ENCODE data around the gene MLIP.
"Not testable (repeated sequence)": the region's sequence is repeated elsewhere in the genome, so short reads cannot be mapped to it uniquely, and the experiment has no call there.

The MLIP gene

GRCh38 chr6:54111341-54112045 lies at the start of gene MLIP:
Gene MLIP, plus strand, starts transcription at chr6:54111443. Its CDS starts 37 bp downstream, at chr6:54111480.
- no peak for DNase-seq (ENCODE audit: low spot score)

- no peak for DNase-seq (ENCODE audit: low spot score)
Observed at GRCh38 chr6:54063228-54063539, 48.1 kb upstream of the MLIP start.

DNA sequence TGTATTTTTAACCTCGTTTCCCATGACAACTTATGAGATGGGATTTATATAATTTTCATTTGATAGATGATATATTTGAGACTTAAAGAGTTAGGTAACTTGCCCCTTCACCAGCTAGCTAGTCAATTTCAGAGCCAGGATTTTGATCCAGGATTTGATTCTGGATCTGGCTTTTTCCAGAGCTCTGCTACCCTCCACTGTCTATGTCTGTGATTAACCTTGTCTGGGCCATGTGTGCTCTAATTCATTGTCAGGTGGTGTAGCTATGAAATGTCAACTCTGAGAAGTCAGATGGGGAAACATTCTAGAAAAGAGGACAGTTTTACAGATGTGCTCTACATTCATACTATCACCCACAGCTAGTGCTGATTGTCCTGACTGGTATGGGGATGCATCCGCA lies 42.5 kb upstream of the MLIP start:
- DNase-seq (ENCODE audit: low spot score), result no peak

GRCh38 chr6:54070025-54070424 lies 41.2 kb upstream of the MLIP start:
- DNase-seq (ENCODE audit: low spot score), result no peak

DNA sequence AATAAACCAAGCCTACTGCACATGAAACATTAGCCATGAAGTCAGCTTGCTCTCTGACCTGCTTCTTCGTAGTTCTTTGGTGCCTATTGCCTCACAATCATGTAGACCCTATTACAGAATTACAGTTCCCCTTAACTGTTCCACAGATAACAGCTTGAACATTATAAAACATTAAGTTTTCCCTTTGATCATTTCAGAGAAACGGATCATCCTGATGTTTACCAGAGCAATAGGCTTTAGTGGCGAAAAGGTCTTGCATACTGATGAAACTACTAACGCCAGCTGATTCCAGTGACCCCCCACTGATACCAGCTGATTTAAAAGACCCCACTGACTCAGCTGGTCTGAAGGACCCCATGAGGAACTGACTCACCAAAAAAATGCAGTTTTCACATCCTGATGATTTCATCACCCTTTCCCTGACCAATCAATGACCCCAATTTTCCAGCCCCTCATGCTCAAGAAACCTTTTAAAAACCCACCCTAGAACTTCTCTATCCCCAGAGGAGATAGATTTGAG lies 39.4 kb upstream of the MLIP start:
- no peak for DNase-seq (ENCODE audit: low spot score)

GRCh38 chr6:54072635-54073313 lies 38.5 kb upstream of the MLIP start:
- no peak for DNase-seq (ENCODE audit: low spot score)

DNA sequence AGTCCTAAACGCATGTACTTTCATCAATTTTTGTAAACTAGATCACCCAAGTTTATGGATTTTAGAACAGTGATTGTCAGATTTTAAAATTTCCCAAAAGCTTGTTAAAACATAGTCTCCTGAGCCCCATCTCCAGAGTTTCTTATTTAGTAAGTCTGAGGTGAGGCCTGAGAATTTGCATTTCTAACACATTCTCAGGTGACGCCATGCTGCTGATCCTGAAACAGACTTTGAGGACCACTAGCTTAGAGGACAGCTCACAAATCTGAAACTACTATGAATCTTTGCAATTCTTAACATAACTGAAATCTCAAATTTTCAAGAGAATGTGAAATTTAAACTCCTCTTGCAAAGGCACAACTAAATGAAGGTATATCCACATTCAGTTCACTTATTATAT lies 37.8 kb upstream of the MLIP start:
- no peak for DNase-seq (ENCODE audit: low spot score)

- DNase-seq (ENCODE audit: low spot score), result no peak
Observed at GRCh38 chr6:54074109-54074508, 37.1 kb upstream of the MLIP start.

GRCh38 chr6:54074578-54075195 lies 36.6 kb upstream of the MLIP start:
- no peak for DNase-seq (ENCODE audit: low spot score)

GRCh38 chr6:54076159-54076789 lies 35.0 kb upstream of the MLIP start:
- DNase-seq (ENCODE audit: low spot score), result no peak

GRCh38 chr6:54081499-54081898 lies 29.7 kb upstream of the MLIP start:
- not testable (repeated sequence) for DNase-seq (ENCODE audit: low spot score)

GRCh38 chr6:54083287-54083686 lies 28.0 kb upstream of the MLIP start:
- no peak for DNase-seq (ENCODE audit: low spot score)

GRCh38 chr6:54084231-54084630 lies 27.0 kb upstream of the MLIP start:
- DNase-seq (ENCODE audit: low spot score), result no peak

DNA sequence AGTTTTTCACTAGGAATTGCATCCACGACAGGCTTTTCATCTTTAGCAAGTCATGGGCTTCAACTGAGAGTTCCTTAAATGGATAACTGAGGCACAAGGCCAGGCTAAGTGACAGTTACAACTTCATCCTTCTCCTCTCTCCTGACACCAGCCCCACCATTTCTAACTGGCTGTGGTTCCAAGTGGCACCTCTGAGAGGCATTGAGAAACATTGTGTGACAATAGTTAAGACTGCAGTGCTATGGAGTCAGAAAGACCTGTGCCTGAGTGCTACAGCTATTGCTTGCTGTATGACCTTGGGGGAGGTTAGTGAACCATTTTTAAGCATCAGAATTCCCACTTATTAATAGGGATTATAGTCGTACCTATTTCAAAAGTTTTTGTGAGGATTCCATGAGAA lies 26.2 kb upstream of the MLIP start:
- DNase-seq (ENCODE audit: low spot score), result no peak

GRCh38 chr6:54085541-54085940 lies 25.7 kb upstream of the MLIP start:
- DNase-seq (ENCODE audit: low spot score), result no peak

- DNase-seq (ENCODE audit: low spot score), result no peak
Observed at GRCh38 chr6:54086439-54086838, 24.8 kb upstream of the MLIP start.

DNA sequence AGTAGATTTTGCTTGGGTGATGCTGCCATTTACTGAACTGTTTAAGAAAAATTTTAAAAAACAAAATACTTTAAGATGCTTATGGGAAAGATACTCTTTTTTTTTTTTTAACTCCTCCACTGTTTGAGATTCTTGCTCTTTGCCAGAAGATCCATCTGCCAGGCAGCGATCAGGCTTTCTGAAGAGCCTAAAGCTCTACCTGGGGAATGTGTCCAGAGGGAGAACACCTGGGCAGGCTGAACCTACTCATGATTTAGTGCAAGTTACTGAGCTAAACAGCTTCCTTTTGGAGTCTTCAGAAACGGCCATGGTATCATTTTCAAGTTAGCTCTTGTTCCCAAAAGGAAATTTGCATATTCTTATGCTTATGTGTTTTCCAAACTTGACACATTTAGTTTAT lies 23.5 kb upstream of the MLIP start:
- no peak for DNase-seq (ENCODE audit: low spot score)

DNA sequence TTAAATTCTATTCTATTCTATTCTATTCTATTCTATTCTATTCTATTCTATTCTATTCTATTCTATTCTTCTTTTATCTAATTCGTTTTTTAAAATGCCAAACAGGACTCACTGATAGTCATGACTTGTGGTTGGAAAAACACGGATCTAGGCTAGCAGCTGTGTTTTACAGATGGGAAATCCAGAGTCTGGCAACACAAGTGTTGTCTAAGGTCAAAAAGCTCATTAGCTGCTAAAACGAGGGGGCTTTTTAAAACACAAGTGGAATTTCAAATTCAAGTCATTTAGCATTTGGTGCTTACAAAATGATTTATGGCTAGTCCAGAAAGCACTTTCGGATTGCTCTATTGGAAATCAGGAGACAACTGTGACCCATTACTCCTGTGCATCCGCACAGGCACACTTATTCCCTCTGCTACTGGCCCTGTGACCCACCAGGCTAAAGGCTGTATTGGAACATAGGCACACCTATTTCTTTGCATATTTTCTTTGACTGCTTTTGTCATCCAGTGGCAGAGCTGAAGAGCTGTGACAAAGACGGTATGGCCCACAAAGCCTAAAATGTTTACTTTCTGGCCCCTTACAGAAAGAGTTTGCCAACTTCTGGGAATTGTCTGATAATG lies 17.8 kb upstream of the MLIP start:
- no peak for DNase-seq (ENCODE audit: low spot score)

GRCh38 chr6:54094293-54094692 lies 16.9 kb upstream of the MLIP start:
- DNase-seq (ENCODE audit: low spot score), result no peak

- no peak for DNase-seq (ENCODE audit: low spot score)
Observed at GRCh38 chr6:54094786-54095185, 16.5 kb upstream of the MLIP start.

- DNase-seq (ENCODE audit: low spot score), result no peak
Observed at GRCh38 chr6:54095723-54096122, 15.5 kb upstream of the MLIP start.

- no peak for DNase-seq (ENCODE audit: low spot score)
Observed at GRCh38 chr6:54096811-54097210, 14.4 kb upstream of the MLIP start.

All from hematopoietic multipotent progenitor cell treated with erythropoietin and hydrocortisone succinate and interleukin-3 and kit ligand, for 17 days (in vitro differentiated cells).